Prostate gland (tissue), 2 donors: ENCODE results near the gene NRSN2.
A peak's percentile ranks its signal among the peaks of the same experiment; 100 is the strongest.

Experiments used
- POLR2A ChIP-seq: fragments of 450-650 bp; IDR thresholded peaks from one replicate; pipeline ENCODE4 v1.6.1; 2016; ENCODE audit warnings: antibody characterized with exemption, mild to moderate bottlenecking
- TF ChIP-seq, protein P1 (sequence below), 4 experiments: fragments of 200-600 bp in 2 of 4; fragments of 450-650 bp in 2 of 4; sonication (generic) in 2 of 4; IDR thresholded peaks; 1 replicate in 3 of 4; 2 replicates in 1 of 4; pipeline ENCODE4 v1.5.1; 2016 to 2019; ENCODE audit warnings: antibody characterized with exemption in 4 of 4, mild to moderate bottlenecking in 2 of 4, moderate library complexity in 2 of 4

DNA sequence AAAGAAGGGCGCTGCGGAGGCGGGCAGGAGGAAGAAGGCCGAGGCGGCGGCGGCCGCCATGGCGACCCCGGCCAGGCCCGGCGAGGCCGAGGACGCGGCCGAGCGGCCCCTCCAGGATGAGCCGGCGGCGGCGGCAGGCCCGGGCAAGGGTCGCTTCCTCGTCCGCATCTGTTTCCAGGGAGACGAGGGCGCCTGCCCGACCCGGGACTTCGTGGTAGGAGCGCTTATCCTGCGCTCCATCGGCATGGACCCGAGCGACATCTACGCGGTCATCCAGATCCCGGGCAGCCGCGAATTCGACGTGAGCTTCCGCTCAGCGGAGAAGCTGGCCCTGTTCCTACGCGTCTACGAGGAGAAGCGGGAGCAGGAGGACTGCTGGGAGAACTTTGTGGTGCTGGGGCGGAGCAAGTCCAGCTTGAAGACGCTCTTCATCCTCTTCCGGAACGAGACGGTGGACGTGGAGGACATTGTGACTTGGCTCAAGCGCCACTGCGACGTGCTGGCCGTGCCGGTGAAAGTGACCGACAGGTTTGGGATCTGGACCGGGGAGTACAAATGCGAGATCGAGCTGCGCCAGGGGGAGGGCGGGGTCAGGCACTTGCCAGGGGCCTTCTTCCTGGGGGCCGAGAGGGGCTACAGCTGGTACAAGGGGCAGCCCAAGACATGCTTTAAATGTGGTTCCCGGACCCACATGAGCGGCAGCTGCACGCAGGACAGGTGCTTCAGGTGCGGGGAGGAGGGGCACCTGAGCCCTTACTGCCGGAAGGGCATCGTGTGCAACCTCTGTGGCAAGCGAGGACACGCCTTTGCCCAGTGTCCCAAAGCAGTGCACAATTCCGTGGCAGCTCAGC lies 48.8 kb upstream of the NRSN2 start:
- TF ChIP-seq POLR2A, result peak; percentile 48
- TF ChIP-seq, protein P1, sequence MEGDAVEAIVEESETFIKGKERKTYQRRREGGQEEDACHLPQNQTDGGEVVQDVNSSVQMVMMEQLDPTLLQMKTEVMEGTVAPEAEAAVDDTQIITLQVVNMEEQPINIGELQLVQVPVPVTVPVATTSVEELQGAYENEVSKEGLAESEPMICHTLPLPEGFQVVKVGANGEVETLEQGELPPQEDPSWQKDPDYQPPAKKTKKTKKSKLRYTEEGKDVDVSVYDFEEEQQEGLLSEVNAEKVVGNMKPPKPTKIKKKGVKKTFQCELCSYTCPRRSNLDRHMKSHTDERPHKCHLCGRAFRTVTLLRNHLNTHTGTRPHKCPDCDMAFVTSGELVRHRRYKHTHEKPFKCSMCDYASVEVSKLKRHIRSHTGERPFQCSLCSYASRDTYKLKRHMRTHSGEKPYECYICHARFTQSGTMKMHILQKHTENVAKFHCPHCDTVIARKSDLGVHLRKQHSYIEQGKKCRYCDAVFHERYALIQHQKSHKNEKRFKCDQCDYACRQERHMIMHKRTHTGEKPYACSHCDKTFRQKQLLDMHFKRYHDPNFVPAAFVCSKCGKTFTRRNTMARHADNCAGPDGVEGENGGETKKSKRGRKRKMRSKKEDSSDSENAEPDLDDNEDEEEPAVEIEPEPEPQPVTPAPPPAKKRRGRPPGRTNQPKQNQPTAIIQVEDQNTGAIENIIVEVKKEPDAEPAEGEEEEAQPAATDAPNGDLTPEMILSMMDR (IDR thresholded peaks at IDR 0.05), result no peak
